NT2/D1 (cell line): ENCODE results near the gene MAGI1.

Experiments used
- SUZ12 ChIP-seq: IDR thresholded peaks from 2 replicates; pipeline ENCODE4 v1.6.1; 2011; ENCODE audit not compliant: insufficient read length, insufficient read depth; ENCODE audit errors: extremely low read depth
- YY1 ChIP-seq: IDR thresholded peaks from 2 replicates; pipeline ENCODE4 v1.6.1; 2011; ENCODE audit not compliant: insufficient read length, insufficient read depth
- ZNF274 ChIP-seq: IDR thresholded peaks from 2 replicates; pipeline ENCODE4 v1.6.1; 2011; ENCODE audit warnings: mild to moderate bottlenecking, low read depth, low read length

DNA sequence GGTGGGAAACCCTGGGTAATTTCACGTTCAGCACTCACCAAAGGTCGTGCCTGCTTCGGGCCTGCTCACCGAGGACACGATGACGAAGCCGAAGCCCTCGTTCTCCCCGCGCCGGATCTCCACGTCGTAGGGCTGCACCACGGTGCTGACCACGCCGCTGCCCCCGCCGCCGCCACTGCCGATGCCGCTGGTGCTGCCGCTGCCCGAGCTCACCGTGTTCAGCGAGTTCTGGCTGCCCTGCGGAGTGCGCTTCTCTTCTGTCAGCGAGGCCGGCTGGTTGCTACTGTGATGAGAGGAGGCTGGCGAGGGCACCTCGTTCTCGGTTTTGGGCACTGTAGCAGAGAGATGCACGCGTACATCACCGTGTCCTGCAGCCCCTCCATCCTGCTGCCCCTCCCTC, 659.5 kb downstream of the MAGI1 start:
- no peak for TF ChIP-seq YY1
- no peak for TF ChIP-seq ZNF274
- no peak for TF ChIP-seq SUZ12
